ENCODE data around the gene CTIF. TPM values are rescaled to one million over a fixed set of nuclear protein-coding genes. Genes with fewer than 3 reads are reported as not detected.

The CTIF gene
- polyA plus RNA-seq, 1 of the 3 experiments (the other 2 are of a cell fraction) = 47.2 TPM

DNA sequence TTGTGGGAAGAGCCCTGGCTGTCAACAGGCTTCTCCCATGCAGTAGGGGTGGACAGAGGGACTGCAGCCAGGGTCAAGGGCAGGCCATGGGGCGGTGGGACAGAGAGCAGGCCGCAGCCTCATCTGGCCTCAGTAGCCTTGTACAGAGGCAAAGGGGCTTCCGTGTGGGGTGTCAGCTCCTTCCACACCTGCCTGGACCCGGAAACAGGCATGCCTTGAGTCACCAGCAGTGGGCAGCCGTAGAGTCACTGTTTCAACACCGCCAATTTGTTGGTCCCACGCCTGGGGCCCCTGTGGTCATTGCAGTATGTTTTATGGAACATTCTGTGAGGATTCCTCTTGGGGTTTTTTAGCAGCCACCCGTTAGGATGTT lies 238.9 kb downstream of the CTIF start (continued):
- TF ChIP-seq NFIC (IDR thresholded peaks at IDR 0.05; ENCODE audit: borderline replicate concordance) (no peak), TEAD4 (IDR thresholded peaks at IDR 0.05; ENCODE audit: borderline replicate concordance, insufficient read depth) (no peak), GABPA (IDR thresholded peaks at IDR 0.05; ENCODE audit: low read depth) (no peak)

- Histone ChIP-seq H3K9ac (no peak overlapping the region), H3K4me1 (ENCODE audit: control insufficient read depth in 1 of 2, insufficient read depth in 2 of 2, low read depth in 1 of 2, low read length in 1 of 2) (peaks cover 33 to 71% of the 10 kb centered on the region in 2 experiments), H3K36me3 (replicated peaks in 1 of 2; ENCODE audit: control insufficient read depth in 1 of 2, insufficient read depth in 2 of 2, low read length in 1 of 2) (peaks cover 3 to 25% of the 10 kb centered on the region in 2 experiments), H3K9me2 (no peaks in the 10 kb centered on the region), H3K27me3 (ENCODE audit: insufficient read depth) (no peaks in the 10 kb centered on the region), H2AFZ (ENCODE audit: low read depth) (no peak overlapping the region), H3K4me3 (ENCODE audit: low read depth in 2 of 2, low read length in 1 of 2) (no peak overlapping the region), H3K4me2 (no peak overlapping the region), H3K9me3 (no peaks in the 10 kb centered on the region), H4K20me1 (ENCODE audit: insufficient read depth) (0 out of 2 replicates have a peak, but pooled peaks cover 4% of the 10 kb centered on the region), H3K79me2 (ENCODE audit: insufficient read depth) (peaks cover 51% of the 10 kb centered on the region), H3F3A (replicated peaks; ENCODE audit: insufficient read depth) (peaks cover 16% of the 10 kb centered on the region), H3K27ac (ENCODE audit: low read depth in 2 of 2, low read length in 1 of 2) (no peak overlapping the region; a peak in 1 of 4 replicates)
- 93% methylated on average over 11 of the region's 13 CpGs for WGBS (ENCODE audit: low lambda C conversion rate)
- CTCF ChIA-PET = interaction anchor here (0.6 to 2.7 kb wide), 11 partner anchors 7 to 401 kb away, joined by 3 to 21 read pairs (median 8); no protein-coding TSS in a partner anchor
- no peak for TF ChIP-seq POLR2AphosphoS5 (IDR thresholded peaks at IDR 0.05; ENCODE audit: low read depth, low read length)
- TF ChIP-seq NRF1 (IDR thresholded peaks at IDR 0.05; ENCODE audit: low read depth, low read length) = no peak
- no peak for TF ChIP-seq CHD2 (IDR thresholded peaks at IDR 0.05; ENCODE audit: low read length, partially characterized antibody)
- TF ChIP-seq ELF1 (IDR thresholded peaks at IDR 0.05) = no peak
- TF ChIP-seq, protein P1, sequence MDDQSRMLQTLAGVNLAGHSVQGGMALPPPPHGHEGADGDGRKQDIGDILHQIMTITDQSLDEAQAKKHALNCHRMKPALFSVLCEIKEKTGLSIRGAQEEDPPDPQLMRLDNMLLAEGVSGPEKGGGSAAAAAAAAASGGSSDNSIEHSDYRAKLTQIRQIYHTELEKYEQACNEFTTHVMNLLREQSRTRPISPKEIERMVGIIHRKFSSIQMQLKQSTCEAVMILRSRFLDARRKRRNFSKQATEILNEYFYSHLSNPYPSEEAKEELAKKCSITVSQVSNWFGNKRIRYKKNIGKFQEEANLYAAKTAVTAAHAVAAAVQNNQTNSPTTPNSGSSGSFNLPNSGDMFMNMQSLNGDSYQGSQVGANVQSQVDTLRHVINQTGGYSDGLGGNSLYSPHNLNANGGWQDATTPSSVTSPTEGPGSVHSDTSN (IDR thresholded peaks at IDR 0.05) = no peak
- no peak for TF ChIP-seq RXRA (IDR thresholded peaks at IDR 0.05; ENCODE audit: borderline replicate concordance, low read depth)
- TF ChIP-seq TCF12 (IDR thresholded peaks at IDR 0.05) = no peak
- TF ChIP-seq, protein P2, sequence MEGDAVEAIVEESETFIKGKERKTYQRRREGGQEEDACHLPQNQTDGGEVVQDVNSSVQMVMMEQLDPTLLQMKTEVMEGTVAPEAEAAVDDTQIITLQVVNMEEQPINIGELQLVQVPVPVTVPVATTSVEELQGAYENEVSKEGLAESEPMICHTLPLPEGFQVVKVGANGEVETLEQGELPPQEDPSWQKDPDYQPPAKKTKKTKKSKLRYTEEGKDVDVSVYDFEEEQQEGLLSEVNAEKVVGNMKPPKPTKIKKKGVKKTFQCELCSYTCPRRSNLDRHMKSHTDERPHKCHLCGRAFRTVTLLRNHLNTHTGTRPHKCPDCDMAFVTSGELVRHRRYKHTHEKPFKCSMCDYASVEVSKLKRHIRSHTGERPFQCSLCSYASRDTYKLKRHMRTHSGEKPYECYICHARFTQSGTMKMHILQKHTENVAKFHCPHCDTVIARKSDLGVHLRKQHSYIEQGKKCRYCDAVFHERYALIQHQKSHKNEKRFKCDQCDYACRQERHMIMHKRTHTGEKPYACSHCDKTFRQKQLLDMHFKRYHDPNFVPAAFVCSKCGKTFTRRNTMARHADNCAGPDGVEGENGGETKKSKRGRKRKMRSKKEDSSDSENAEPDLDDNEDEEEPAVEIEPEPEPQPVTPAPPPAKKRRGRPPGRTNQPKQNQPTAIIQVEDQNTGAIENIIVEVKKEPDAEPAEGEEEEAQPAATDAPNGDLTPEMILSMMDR (IDR thresholded peaks at IDR 0.05) = no peak
- TF ChIP-seq ZBTB33 (IDR thresholded peaks at IDR 0.05; ENCODE audit: borderline replicate concordance, low read depth) = no peak
- no peak for TF ChIP-seq JUND (IDR thresholded peaks at IDR 0.05)
- TF ChIP-seq GATA2 (CRISPR knock-in tag; IDR thresholded peaks at IDR 0.05) = no peak
- no peak for TF ChIP-seq SIN3A (IDR thresholded peaks at IDR 0.05; ENCODE audit: borderline replicate concordance, low read depth, low read length)
- TF ChIP-seq, protein P3, sequence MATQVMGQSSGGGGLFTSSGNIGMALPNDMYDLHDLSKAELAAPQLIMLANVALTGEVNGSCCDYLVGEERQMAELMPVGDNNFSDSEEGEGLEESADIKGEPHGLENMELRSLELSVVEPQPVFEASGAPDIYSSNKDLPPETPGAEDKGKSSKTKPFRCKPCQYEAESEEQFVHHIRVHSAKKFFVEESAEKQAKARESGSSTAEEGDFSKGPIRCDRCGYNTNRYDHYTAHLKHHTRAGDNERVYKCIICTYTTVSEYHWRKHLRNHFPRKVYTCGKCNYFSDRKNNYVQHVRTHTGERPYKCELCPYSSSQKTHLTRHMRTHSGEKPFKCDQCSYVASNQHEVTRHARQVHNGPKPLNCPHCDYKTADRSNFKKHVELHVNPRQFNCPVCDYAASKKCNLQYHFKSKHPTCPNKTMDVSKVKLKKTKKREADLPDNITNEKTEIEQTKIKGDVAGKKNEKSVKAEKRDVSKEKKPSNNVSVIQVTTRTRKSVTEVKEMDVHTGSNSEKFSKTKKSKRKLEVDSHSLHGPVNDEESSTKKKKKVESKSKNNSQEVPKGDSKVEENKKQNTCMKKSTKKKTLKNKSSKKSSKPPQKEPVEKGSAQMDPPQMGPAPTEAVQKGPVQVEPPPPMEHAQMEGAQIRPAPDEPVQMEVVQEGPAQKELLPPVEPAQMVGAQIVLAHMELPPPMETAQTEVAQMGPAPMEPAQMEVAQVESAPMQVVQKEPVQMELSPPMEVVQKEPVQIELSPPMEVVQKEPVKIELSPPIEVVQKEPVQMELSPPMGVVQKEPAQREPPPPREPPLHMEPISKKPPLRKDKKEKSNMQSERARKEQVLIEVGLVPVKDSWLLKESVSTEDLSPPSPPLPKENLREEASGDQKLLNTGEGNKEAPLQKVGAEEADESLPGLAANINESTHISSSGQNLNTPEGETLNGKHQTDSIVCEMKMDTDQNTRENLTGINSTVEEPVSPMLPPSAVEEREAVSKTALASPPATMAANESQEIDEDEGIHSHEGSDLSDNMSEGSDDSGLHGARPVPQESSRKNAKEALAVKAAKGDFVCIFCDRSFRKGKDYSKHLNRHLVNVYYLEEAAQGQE (IDR thresholded peaks at IDR 0.05; ENCODE audit: low read depth, low read length) = no peak
- no peak for TF ChIP-seq EZH2phosphoT487 (IDR thresholded peaks at IDR 0.05; ENCODE audit: borderline replicate concordance, low read depth)
- no peak for TF ChIP-seq MXI1 (IDR thresholded peaks at IDR 0.05; ENCODE audit: low read depth, low read length)
- TF ChIP-seq SMC3 (IDR thresholded peaks at IDR 0.05; ENCODE audit: low read depth, low read length) = no peak
- TF ChIP-seq RCOR1 (IDR thresholded peaks at IDR 0.05; ENCODE audit: low read length) = no peak
- no peak for TF ChIP-seq EP300 (IDR thresholded peaks at IDR 0.05; ENCODE audit: borderline replicate concordance in 1 of 2, low read depth in 1 of 2, low read length in 1 of 2)
- DNase-seq = no peak
- POLR2A ChIA-PET = no interaction called here
Measured at GRCh38 chr18:48778344-48779011, 239.6 kb downstream of the CTIF start.

All from SK-N-SH (cell line).